ENCODE measurements around the gene CLDN14.
A peak's percentile ranks its signal among the peaks of the same experiment; 100 is the strongest.
"Not testable (repeated sequence)": the region's sequence is repeated elsewhere in the genome, so short reads cannot be mapped to it uniquely, and the experiment has no call there.

CLDN14 gene

GRCh38 chr21:36499578-36500471, 19.9 kb upstream of the CLDN14 start:
- no peak for DNase-seq

- DNase-seq: no peak
Measured at GRCh38 chr21:36494557-36494956, 14.6 kb upstream of the CLDN14 start.

DNA sequence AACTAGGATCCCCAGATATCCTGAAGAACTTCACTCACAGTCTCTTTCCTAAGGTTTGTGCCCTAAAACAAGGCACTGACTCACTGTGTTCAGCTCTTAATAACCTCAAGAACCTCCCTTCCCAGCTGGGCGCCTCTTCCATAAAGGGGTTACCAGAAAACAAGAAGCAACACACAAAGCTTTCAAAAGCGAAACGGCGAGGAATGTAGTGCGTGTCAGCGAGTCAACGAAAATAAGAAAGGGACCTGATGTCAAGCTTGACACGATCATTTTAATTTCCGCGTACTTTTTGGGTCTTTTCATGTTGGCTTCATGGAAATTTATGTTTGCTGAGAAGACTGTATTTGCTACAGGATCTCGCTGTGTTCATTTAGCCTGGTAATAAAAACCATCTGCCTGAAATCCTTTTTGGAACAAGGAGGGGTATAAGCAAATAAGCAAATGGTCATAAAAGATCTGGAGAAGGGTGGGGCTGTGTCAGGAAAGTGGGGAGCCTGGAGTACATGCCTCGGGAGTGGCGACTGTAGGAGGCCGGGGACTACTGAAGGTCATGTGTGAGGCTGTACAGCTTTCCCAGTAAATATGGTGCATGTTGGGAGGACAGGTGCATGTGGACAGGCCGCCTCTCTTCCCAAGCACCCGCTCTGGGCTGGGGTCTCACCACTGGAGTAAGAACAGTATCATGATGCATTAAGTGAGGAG, 11.4 kb upstream of the CLDN14 start:
- no peak for DNase-seq

- DNase-seq: no peak
Measured at GRCh38 chr21:36489776-36490165, 9.8 kb upstream of the CLDN14 start.

DNA sequence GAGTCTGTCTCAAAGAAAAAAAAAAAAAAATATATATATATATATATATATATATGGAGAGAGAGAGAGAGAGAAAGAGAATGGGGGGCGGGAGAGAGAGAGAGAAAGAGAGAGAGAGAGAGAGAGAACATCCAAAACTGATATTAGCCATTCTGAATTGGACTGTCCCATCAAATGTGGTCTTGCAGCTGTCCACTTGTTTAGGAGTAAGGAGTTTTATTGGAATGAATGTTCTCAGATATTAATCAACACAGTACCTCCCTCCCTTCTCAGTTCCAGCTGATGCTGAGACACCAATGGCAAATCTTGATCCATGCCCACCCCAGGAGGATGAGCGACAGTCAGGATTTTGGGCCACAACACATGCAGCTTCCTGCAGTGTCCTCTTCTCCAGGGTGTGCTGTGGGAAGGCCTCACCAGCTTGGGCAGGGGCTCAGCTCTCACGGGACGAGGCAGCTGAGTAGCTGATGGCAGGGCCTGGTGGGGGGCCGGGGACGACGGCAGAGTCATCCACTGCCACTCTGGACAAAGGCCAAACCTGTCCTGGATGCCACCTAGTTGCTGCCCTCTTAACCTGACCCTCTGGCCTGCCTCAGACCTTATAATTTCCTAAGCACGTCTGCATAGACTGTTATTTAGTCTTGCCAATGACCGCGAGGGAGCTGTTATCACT, 9.3 kb upstream of the CLDN14 start:
- no peak for DNase-seq

- DNase-seq: peak; percentile 69 to 71
Measured at GRCh38 chr21:36487641-36488307, 7.9 kb upstream of the CLDN14 start.

- no peak for DNase-seq
Measured at GRCh38 chr21:36486246-36486645, 6.3 kb upstream of the CLDN14 start.

GRCh38 chr21:36485476-36485875, 5.6 kb upstream of the CLDN14 start:
- no peak for DNase-seq

DNA sequence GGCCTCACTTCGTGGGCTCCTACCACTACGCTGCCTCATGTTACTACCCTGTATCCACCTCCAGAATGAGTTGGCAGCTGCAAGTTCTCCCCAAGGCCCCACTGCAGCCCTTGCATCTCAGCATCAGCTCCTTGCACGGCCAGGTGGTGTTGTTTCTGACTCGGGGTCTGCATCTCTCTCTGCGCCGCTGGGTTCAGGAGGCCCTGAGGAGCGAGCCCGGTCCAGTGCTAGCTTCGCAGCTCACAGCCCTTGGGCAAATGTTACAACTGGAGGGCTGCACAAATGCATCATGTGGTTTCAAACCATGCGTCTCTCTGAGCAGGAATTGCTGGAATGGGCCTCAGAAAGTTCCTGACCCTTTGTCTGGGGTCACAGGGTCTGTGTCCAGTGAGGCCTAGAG, 3.2 kb upstream of the CLDN14 start:
- DNase-seq: no peak

DNA sequence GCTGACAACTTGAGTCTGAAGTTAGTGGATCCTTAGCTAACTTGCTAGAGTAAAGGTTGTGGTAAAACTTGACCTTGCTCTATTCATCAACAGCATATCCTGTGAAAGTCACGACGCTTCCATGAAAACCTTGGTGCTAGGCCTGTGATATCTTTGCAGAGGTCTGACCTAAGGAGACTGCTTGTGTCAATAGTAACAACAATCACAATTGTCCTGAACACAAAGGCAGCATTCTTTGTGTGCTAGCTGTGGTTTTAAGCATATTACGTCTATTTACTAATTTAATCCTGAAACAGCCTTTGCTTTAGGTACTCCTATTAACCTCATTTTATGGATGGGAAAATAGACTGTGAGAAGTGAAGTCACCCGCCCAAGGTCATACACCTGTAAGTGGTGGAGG, 2.8 kb upstream of the CLDN14 start:
- no peak for DNase-seq

- DNase-seq: no peak
Measured at GRCh38 chr21:36482181-36482580, 2.3 kb upstream of the CLDN14 start.

- DNase-seq: no peak
Measured at GRCh38 chr21:36481639-36482038, 1.7 kb upstream of the CLDN14 start.

DNA sequence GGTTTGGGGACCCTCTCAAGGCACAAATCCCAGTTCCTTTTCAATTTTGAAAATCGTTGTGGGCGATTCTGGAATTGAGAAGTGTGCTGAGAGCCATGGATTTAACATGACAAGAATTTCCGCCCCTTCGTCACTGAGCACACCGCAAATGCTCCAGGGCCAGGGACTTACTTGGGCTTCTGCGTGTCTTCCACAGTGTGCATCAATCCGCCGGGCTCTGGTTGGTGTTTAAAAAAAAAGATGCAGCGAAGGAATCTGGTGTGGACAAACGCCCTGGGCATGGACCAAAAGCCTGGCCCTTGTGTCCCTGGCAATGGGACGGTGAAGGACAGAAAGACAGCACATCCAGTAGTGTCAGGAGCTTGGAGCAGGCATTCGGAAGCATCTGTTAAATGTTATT, 696 bp upstream of the CLDN14 start:
- DNase-seq: no peak

DNA sequence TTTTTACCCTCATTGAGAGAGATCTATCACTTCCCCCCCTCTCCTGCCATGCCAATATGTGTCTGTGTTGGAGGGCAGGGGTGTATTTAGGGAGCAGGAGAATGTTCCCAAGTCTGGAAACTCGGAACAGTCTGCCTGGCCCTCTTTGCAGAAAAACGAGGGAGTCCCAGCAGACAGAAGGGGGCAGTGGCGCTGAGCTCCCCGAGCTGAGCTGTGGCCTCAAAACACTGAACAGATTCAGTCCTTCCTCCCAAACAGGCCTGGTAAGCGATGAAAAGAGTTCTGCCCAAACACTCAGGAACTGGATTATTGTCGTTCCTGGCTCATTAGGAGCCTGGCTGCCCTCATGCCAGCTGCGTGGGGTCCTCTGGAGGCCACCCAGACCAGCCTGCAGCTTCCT, 981 bp downstream of the CLDN14 start:
- DNase-seq: no peak

GRCh38 chr21:36478207-36478701, 1.7 kb downstream of the CLDN14 start:
- DNase-seq: no peak

GRCh38 chr21:36477559-36477958, 2.4 kb downstream of the CLDN14 start:
- no peak for DNase-seq

GRCh38 chr21:36477001-36477400, 2.9 kb downstream of the CLDN14 start:
- no peak for DNase-seq

- not testable (repeated sequence) for DNase-seq
Measured at GRCh38 chr21:36476541-36476940, 3.4 kb downstream of the CLDN14 start.

DNA sequence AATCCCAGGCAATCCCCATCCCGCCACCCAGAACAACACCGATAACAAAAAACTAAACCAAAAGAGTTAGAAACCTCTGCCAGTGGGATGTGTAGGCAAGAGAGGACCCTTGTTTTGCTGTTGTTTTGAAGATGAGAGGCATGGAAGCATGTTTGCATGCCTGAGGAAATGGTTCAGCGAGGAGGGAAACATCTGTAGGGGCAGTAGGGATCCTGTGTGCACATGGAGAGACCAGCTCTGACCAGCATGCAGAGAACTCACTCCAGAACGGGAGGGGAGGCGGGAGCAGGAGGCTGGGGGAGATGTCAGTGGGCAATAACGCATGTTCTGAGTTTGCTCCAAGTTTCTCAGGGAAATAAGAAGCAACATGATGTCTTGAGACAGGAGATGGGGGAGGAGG, 5.3 kb downstream of the CLDN14 start:
- DNase-seq: no peak

DNA sequence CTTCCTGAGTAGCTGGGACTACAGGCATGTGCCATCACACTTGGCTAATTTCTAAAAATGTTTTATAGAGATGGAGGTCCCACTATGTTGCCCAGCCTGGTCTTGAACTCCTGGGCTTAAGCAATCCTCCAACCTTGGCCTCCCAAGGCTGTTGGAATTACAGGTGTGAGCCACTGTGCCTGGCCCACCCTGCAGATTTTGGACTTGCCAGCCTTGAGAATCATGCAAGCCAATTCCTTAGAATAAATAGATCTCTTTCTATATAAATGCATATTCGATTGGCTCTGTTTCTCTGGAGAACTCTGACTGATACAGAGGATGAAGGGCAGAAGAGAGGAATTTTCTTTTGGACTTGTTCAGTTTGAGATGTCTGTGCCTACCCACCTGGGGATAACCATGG, 6.7 kb downstream of the CLDN14 start:
- no peak for DNase-seq

DNA sequence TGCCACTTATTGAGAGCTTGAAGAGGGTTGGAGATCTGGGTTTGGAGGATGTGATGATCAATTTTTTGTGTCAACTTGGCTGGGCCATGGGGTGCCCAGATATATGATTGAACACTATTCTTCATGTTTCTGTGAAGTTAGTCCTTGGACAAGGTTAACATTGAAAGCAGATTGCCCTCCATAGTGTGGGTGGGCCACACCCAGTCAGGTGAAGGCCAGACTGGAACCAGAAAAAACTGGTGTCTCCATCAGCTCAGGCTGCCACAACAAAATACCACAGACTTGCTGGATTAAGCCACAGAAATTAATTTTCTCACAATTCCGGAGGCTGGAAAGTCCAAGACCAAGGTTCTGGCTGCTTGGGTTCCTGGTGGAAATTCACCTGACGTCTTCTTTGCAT, 7.5 kb downstream of the CLDN14 start:
- DNase-seq: no peak

DNA sequence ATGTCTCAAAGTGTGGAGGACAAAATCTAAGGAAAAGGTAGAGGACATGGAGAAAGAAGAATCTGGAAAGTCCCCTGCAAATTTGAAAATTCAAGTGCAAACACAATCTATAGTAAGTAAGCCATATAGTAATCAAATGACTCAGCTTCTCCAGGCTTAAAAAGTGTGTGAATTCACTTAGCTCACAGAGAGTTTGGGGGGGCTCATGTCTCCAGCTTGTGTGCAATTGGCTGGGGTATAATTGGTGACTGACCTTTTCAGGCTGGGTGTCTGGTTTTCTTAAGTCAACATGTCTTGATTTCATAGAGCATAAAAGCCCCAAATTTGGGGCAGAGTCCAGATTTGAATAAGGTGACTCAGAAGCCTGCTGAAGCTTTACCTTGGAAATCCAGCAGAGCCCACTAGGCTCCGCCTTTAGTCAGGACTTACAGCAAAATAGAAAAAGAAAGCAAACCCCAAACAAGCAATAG, 8.6 kb downstream of the CLDN14 start:
- DNase-seq: no peak

GRCh38 chr21:36470294-36470693, 9.6 kb downstream of the CLDN14 start:
- DNase-seq: no peak

All from Kasumi-1 (cell line).